Measurements from ENCODE around the gene ACADM.
"Not testable (repeated sequence)": the region's sequence is repeated elsewhere in the genome, so short reads cannot be mapped to it uniquely, and the experiment has no call there.

Gene ACADM

GRCh38 chr1:75732703-75733102 lies 8.2 kb downstream of the ACADM start:
- no peak for TF ChIP-seq CTCF (conservative IDR thresholded peaks at IDR 0.05; ENCODE audit: low read depth, low read length)
- DNase-seq (ENCODE audit: low read depth), result no peak
- no peak overlapping the region for H3K4me3 ChIP-seq (ENCODE audit: low read depth, low read length)

- TF ChIP-seq CTCF (conservative IDR thresholded peaks at IDR 0.05; ENCODE audit: low read depth, low read length), result no peak
- H3K4me3 ChIP-seq (ENCODE audit: low read depth, low read length), result no peak overlapping the region
- no peak for DNase-seq (ENCODE audit: low read depth)
Measured at GRCh38 chr1:75733661-75734060, 9.2 kb downstream of the ACADM start.

- TF ChIP-seq CTCF (conservative IDR thresholded peaks at IDR 0.05; ENCODE audit: low read depth, low read length), result no peak
- no peak for DNase-seq (ENCODE audit: low read depth)
- H3K4me3 ChIP-seq (ENCODE audit: low read depth, low read length), result no peak overlapping the region
Measured at GRCh38 chr1:75736016-75736415, 11.5 kb downstream of the ACADM start.

- TF ChIP-seq CTCF (conservative IDR thresholded peaks at IDR 0.05; ENCODE audit: low read depth, low read length), result no peak
- no peak overlapping the region for H3K4me3 ChIP-seq (ENCODE audit: low read depth, low read length)
- no peak for DNase-seq (ENCODE audit: low read depth)
Measured at GRCh38 chr1:75742047-75742625, 17.6 kb downstream of the ACADM start.

- no peak for DNase-seq (ENCODE audit: low read depth)
- no peak overlapping the region for H3K4me3 ChIP-seq (ENCODE audit: low read depth, low read length)
- TF ChIP-seq CTCF (conservative IDR thresholded peaks at IDR 0.05; ENCODE audit: low read depth, low read length), result no peak
Measured at GRCh38 chr1:75745276-75745675, 20.8 kb downstream of the ACADM start.

GRCh38 chr1:75757210-75757609 lies 32.7 kb downstream of the ACADM start:
- not testable (repeated sequence) for H3K4me3 ChIP-seq (ENCODE audit: low read depth, low read length); DNase-seq (ENCODE audit: low read depth)

GRCh38 chr1:75758543-75758942 lies 34.0 kb downstream of the ACADM start:
- not testable (repeated sequence) for DNase-seq (ENCODE audit: low read depth); H3K4me3 ChIP-seq (ENCODE audit: low read depth, low read length)

- TF ChIP-seq CTCF (conservative IDR thresholded peaks at IDR 0.05; ENCODE audit: low read depth, low read length), result no peak
- no peak overlapping the region for H3K4me3 ChIP-seq (ENCODE audit: low read depth, low read length)
Measured at GRCh38 chr1:75764057-75764655, 39.6 kb downstream of the ACADM start.

More at GRCh38 chr1:75764057-75764655, 39.6 kb downstream of the ACADM start:
- no peak for DNase-seq (ENCODE audit: low read depth)
